Suprapubic skin (tissue), 4 donors: ENCODE measurements around the gene WBP4. TPM values are rescaled to one million over a fixed set of nuclear protein-coding genes. Genes with fewer than 3 reads are reported as not detected.

Source experiments
- DNase-seq, 2 donors: peaks; one replicate each; pipeline ENCODE4 v3.0.0-alpha.2; 2019; ENCODE audit warnings: low spot score in 2 of 2
- H3K27ac ChIP-seq: fragments of 200-600 bp; sonication (generic); one replicate; pipeline ENCODE4 v1.5.1; 2019
- H3K27me3 ChIP-seq: fragments of 200-600 bp; sonication (generic); one replicate; pipeline ENCODE4 v1.5.1; 2019
- H3K36me3 ChIP-seq: fragments of 200-600 bp; sonication (generic); one replicate; pipeline ENCODE4 v1.5.1; 2019
- H3K4me1 ChIP-seq: fragments of 200-600 bp; sonication (generic); one replicate; pipeline ENCODE4 v1.5.1; 2019
- H3K4me3 ChIP-seq: fragments of 200-600 bp; sonication (generic); one replicate; pipeline ENCODE4 v1.5.1; 2019; ENCODE audit warnings: mild to moderate bottlenecking
- H3K9me3 ChIP-seq: fragments of 200-600 bp; sonication (generic); one replicate; pipeline ENCODE4 v1.5.1; 2019
- CTCF ChIP-seq, 2 donors: fragments of 200-600 bp in 1 of 2; fragments of 450-650 bp in 1 of 2; sonication (generic) in 1 of 2; IDR thresholded peaks; one replicate each; pipeline ENCODE4 v1.5.1; 2016 to 2019; ENCODE audit warnings: antibody characterized with exemption in 2 of 2, mild to moderate bottlenecking in 1 of 2, moderate library complexity in 1 of 2
- EP300 ChIP-seq: sonication (generic); formaldehyde crosslinking; IDR thresholded peaks from one replicate; pipeline ENCODE4 v1.6.1; 2017; ENCODE audit warnings: antibody characterized with exemption
- POLR2A ChIP-seq, 2 donors: fragments of 450-650 bp; IDR thresholded peaks; one replicate each; pipeline ENCODE4 v1.6.1; 2017; ENCODE audit warnings: antibody characterized with exemption in 2 of 2, mild to moderate bottlenecking in 2 of 2, moderate library complexity in 2 of 2
- POLR2AphosphoS5 ChIP-seq, 3 donors: sonication (generic); formaldehyde crosslinking; IDR thresholded peaks; one replicate each; pipeline ENCODE4 v1.6.1; 2017; ENCODE audit warnings: antibody characterized with exemption in 3 of 3
- WGBS: methylation state at CpG from one replicate; pipeline ENCODE4 v1.1.5; 2018; 5-methylcytosine and 5-hydroxymethylcytosine counted together
- total RNA-seq, 4 donors: library from RNA; depleted of rRNA; stranded (reverse); fragments of >200 nt; gene quantifications; one replicate each; pipeline ENCODE4 v1.1.0, GENCODE V29; 2016

Gene WBP4
- total RNA-seq, 4 donors from 2014 or later, result 6.1 to 14.6 (median 11.5) TPM

- DNase-seq, result no peak
- Histone ChIP-seq H3K27me3 (no peaks in the 10 kb centered on the region), H3K27ac (no peak overlapping the region), H3K4me1 (no peaks in the 10 kb centered on the region), H3K36me3 (no peaks in the 10 kb centered on the region), H3K4me3 (no peak overlapping the region), H3K9me3 (no peaks in the 10 kb centered on the region)
- TF ChIP-seq EP300 (no peak), POLR2AphosphoS5 (IDR thresholded peaks at IDR 0.05) (no peak), CTCF (IDR thresholded peaks at IDR 0.05) (no peak), POLR2A (IDR thresholded peaks at IDR 0.05) (no peak)
- 96% methylated on average over 1 of the region's 1 CpG for WGBS
Observed at GRCh38 chr13:41098761-41099160, 37.5 kb downstream of the WBP4 start.

- TF ChIP-seq POLR2AphosphoS5 (IDR thresholded peaks at IDR 0.05) (no peak), CTCF (IDR thresholded peaks at IDR 0.05) (no peak), POLR2A (IDR thresholded peaks at IDR 0.05) (no peak), EP300 (no peak)
- H3K27ac ChIP-seq, result no peak overlapping the region
Observed at GRCh38 chr13:41099986-41100385, 38.7 kb downstream of the WBP4 start.

GRCh38 chr13:41107104-41107571 lies 45.8 kb downstream of the WBP4 start:
- Histone ChIP-seq H3K4me3 (no peak overlapping the region), H3K9me3 (no peaks in the 10 kb centered on the region), H3K4me1 (no peaks in the 10 kb centered on the region), H3K27me3 (no peaks in the 10 kb centered on the region), H3K27ac (no peak overlapping the region), H3K36me3 (no peaks in the 10 kb centered on the region)
- 74% methylated on average over 10 of the region's 15 CpGs for WGBS
- DNase-seq, result no peak
- TF ChIP-seq POLR2A (IDR thresholded peaks at IDR 0.05), result no peak
- no peak for TF ChIP-seq CTCF (IDR thresholded peaks at IDR 0.05)
- TF ChIP-seq POLR2AphosphoS5 (IDR thresholded peaks at IDR 0.05), result no peak

More at GRCh38 chr13:41099986-41100385, 38.7 kb downstream of the WBP4 start:
- Histone ChIP-seq H3K36me3 (no peaks in the 10 kb centered on the region), H3K27me3 (no peaks in the 10 kb centered on the region), H3K4me1 (no peaks in the 10 kb centered on the region), H3K4me3 (no peak overlapping the region), H3K9me3 (no peaks in the 10 kb centered on the region)
- no peak for DNase-seq

DNA sequence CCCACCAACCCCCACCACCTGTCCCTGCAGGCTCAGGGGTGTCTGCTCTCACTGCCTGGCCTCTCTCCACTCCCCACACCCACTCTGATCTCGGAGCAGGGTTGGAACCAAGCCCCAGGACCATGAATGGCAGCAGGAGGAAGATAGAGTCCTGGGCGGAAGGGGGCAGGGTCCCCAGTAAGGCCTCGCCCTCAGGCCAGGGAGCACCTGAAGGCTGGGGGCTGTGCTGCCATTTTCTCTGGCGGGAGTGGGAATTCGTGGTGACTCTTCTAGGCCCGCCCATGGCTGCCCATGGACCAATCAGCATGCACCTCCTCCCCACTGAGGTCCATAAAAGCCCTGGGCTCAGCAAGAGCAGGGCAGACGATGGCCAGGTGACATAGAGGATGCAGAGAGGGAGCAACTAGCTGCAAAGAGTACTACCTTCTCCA lies 46.3 kb downstream of the WBP4 start:
- DNase-seq, result no peak
- Histone ChIP-seq H3K4me3 (no peak overlapping the region), H3K27me3 (no peaks in the 10 kb centered on the region), H3K4me1 (no peaks in the 10 kb centered on the region), H3K27ac (no peak overlapping the region), H3K9me3 (no peaks in the 10 kb centered on the region), H3K36me3 (no peaks in the 10 kb centered on the region)
- no peak for TF ChIP-seq POLR2AphosphoS5 (IDR thresholded peaks at IDR 0.05)
- no peak for TF ChIP-seq EP300
- TF ChIP-seq POLR2A (IDR thresholded peaks at IDR 0.05), result no peak
- TF ChIP-seq CTCF (IDR thresholded peaks at IDR 0.05), result no peak
- no CpG with 5 or more reads among the region's 7 CpGs for WGBS

GRCh38 chr13:41111454-41111853 lies 50.1 kb downstream of the WBP4 start:
- H3K4me1 ChIP-seq, result no peaks in the 10 kb centered on the region
- no peaks in the 10 kb centered on the region for H3K36me3 ChIP-seq
- TF ChIP-seq POLR2A (IDR thresholded peaks at IDR 0.05), result no peak
- no peak for TF ChIP-seq CTCF (IDR thresholded peaks at IDR 0.05)
- no peak for TF ChIP-seq EP300
- no peak for TF ChIP-seq POLR2AphosphoS5 (IDR thresholded peaks at IDR 0.05)
- no peak overlapping the region for H3K27ac ChIP-seq
- no peaks in the 10 kb centered on the region for H3K9me3 ChIP-seq
- 63% methylated on average over 7 of the region's 7 CpGs for WGBS
- no peaks in the 10 kb centered on the region for H3K27me3 ChIP-seq
- no peak for DNase-seq
- no peak overlapping the region for H3K4me3 ChIP-seq
